DOHH2 (cell line): ENCODE measurements around the gene MACF1.

Experiments
- H3F3A ChIP-seq: fragments of 200-600 bp; sonication (generic), shearing (Covaris generic); 2 replicates; pipeline ENCODE4 v1.6.0; 2016; ENCODE audit warnings: antibody characterized with exemption, mild to moderate bottlenecking; ENCODE audit not compliant: control insufficient read depth, insufficient read depth
- H3K27ac ChIP-seq: fragments of 200-600 bp; sonication (generic); 2 replicates; pipeline ENCODE4 v1.5.1; 2014; ENCODE audit warnings: low read depth, mild to moderate bottlenecking, low read length, moderate library complexity
- H3K27me3 ChIP-seq: fragments of 200-600 bp; sonication (generic); 2 replicates; pipeline ENCODE4 v1.6.1; 2014; ENCODE audit warnings: mild to moderate bottlenecking, low read length, mixed read lengths; ENCODE audit not compliant: control insufficient read depth
- H3K36me3 ChIP-seq: fragments of 200-600 bp; sonication (generic); 2 replicates; pipeline ENCODE4 v1.6.1; 2014; ENCODE audit warnings: mild to moderate bottlenecking, low read length, moderate library complexity, mixed read lengths; ENCODE audit not compliant: control insufficient read depth
- H3K4me1 ChIP-seq: fragments of 200-600 bp; sonication (generic); 2 replicates; pipeline ENCODE4 v1.6.1; 2014; ENCODE audit warnings: mild to moderate bottlenecking, low read length, mixed read lengths; ENCODE audit not compliant: control insufficient read depth
- H3K4me2 ChIP-seq: fragments of 200-600 bp; sonication (generic); 2 replicates; pipeline ENCODE4 v1.6.0; 2014; ENCODE audit warnings: mild to moderate bottlenecking, low read length, moderate library complexity
- H3K4me3 ChIP-seq: fragments of 200-600 bp; sonication (generic); 2 replicates; pipeline ENCODE4 v1.5.1; 2014; ENCODE audit warnings: mild to moderate bottlenecking, low read length, mixed read lengths
- H3K79me2 ChIP-seq: fragments of 200-600 bp; sonication (generic); 2 replicates; pipeline ENCODE4 v1.6.1; 2014; ENCODE audit warnings: mild to moderate bottlenecking, low read length, mixed read lengths; ENCODE audit not compliant: control insufficient read depth
- H3K9me2 ChIP-seq: fragments of 200-600 bp; sonication (generic); replicated peaks from 2 replicates; pipeline ENCODE4 v1.6.1; 2014; ENCODE audit warnings: mild to moderate bottlenecking, low read length, mixed read lengths; ENCODE audit not compliant: control insufficient read depth
- H3K9me3 ChIP-seq: fragments of 200-600 bp; sonication (generic); 2 replicates; pipeline ENCODE4 v1.6.1; 2014; ENCODE audit warnings: antibody characterized with exemption, low read length, mixed read lengths; ENCODE audit not compliant: control insufficient read depth, insufficient read depth
- H4K20me1 ChIP-seq: fragments of 200-600 bp; sonication (generic); 2 replicates; pipeline ENCODE4 v1.6.0; 2014; ENCODE audit warnings: low read depth, mild to moderate bottlenecking, antibody characterized with exemption, low read length, moderate library complexity; ENCODE audit not compliant: control insufficient read depth, insufficient read depth
- EZH2phosphoT487 ChIP-seq: fragments of 200-600 bp; sonication (generic); IDR thresholded peaks from 2 replicates; pipeline ENCODE4 v1.6.1; 2017; ENCODE audit warnings: borderline replicate concordance, mild to moderate bottlenecking, antibody characterized with exemption, low read length, moderate library complexity, mixed read lengths
- TF ChIP-seq, protein P1 (sequence below): fragments of 200-600 bp; sonication (generic); IDR thresholded peaks from one replicate; pipeline ENCODE4 v1.5.1; 2014; ENCODE audit warnings: antibody characterized with exemption, mild to moderate bottlenecking, low read depth, low read length; ENCODE audit not compliant: poor library complexity, severe bottlenecking

Gene MACF1

DNA sequence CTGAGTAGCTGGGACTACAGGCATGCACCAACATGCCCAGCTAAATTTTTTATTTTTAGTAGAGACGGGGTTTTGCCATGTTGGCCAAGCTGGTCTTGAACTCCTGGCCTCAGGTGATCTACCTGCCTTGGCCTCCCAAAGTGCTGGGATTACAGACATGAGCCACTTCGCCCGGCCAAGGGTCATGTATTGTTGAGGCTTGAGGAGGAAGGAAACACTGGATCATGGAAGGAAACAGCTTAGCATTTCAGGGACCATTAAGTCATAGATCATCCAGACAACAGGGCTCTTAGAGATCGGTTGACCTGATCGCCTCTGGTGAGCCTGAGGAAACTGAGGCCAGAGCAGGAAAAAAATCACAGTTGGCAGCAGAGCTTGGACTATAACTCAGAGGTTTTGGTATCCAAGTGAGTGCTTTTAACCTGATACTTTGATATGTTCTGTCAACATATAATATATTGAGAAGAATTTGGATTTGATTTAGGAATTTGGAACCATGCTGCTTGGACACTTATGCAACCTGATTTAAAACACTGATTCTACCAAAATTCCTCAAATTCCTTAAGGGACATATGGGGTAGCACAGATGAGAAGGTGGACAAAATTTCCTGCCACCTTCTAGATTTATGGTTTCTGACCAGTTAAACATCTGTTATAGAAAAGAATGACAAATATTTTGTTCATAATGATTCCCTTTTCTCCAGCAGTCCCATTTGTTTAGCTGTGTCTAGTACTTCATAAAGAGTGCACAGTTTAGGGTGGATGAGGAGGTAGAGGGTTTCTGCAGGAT, 273.8 kb downstream of the MACF1 start:
- no peaks in the 10 kb centered on the region for H3K4me1 ChIP-seq

DNA sequence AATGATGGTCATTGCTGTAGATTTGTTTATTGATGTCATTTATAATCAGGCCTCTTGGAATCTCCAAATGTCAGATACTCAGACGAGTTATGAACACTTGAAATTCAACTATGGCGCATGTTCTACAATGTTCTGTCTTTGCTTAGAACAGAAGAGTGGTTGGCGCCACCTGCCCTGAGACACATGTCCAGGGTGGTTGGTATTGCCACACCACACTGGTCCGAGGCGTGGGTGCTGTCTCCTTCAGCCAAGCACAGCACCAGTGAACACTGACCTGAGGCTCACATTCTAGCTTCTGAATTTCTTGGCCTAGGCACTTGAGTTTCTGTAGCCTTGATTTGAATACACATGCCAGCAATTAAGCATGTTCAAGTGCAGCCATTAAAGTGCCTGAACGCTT, 276.8 kb downstream of the MACF1 start:
- Histone ChIP-seq H3K4me2 (no peak overlapping the region), H3K27me3 (no peaks in the 10 kb centered on the region), H3K9me2 (no peaks in the 10 kb centered on the region), H3F3A (no peaks in the 10 kb centered on the region; the same call in 1 of the 2 replicates), H3K4me1 (no peaks in the 10 kb centered on the region), H3K9me3 (no peaks in the 10 kb centered on the region), H3K4me3 (no peak overlapping the region), H4K20me1 (no peaks in the 10 kb centered on the region), H3K27ac (no peak overlapping the region), H3K36me3 (peaks cover 21% of the 10 kb centered on the region), H3K79me2 (no peaks in the 10 kb centered on the region)
- TF ChIP-seq, protein P1, sequence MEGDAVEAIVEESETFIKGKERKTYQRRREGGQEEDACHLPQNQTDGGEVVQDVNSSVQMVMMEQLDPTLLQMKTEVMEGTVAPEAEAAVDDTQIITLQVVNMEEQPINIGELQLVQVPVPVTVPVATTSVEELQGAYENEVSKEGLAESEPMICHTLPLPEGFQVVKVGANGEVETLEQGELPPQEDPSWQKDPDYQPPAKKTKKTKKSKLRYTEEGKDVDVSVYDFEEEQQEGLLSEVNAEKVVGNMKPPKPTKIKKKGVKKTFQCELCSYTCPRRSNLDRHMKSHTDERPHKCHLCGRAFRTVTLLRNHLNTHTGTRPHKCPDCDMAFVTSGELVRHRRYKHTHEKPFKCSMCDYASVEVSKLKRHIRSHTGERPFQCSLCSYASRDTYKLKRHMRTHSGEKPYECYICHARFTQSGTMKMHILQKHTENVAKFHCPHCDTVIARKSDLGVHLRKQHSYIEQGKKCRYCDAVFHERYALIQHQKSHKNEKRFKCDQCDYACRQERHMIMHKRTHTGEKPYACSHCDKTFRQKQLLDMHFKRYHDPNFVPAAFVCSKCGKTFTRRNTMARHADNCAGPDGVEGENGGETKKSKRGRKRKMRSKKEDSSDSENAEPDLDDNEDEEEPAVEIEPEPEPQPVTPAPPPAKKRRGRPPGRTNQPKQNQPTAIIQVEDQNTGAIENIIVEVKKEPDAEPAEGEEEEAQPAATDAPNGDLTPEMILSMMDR: no peak
- no peak for TF ChIP-seq EZH2phosphoT487

More for the DNA sequence above, 273.8 kb downstream of the MACF1 start:
- Histone ChIP-seq H3F3A (no peaks in the 10 kb centered on the region), H3K27ac (no peak overlapping the region), H4K20me1 (no peaks in the 10 kb centered on the region), H3K9me3 (no peaks in the 10 kb centered on the region), H3K4me2 (no peak overlapping the region), H3K4me3 (no peak overlapping the region), H3K27me3 (no peaks in the 10 kb centered on the region), H3K36me3 (peaks cover 11% of the 10 kb centered on the region), H3K9me2 (no peaks in the 10 kb centered on the region), H3K79me2 (no peaks in the 10 kb centered on the region)
- TF ChIP-seq, protein P1: no peak
- no peak for TF ChIP-seq EZH2phosphoT487

DNA sequence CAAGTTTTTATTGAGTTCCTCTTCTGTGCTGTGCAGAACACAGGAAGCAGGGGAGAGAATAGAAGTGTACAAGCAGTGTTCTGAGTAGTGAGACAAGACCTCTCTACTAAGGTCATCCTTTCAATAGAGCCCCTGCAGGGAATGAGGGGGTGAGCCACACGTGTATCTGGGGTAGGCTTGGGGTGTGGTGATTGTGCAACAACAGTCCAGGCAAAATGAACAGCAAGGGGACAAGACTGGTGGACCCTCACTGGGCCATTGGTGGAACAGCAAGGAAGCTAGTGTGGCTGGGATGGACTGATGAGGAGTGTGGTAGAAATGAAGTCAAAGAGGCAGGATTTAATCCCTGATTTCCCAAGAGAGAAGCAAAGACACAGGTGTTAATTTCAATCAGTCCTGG, 278.8 kb downstream of the MACF1 start:
- Histone ChIP-seq H3K9me2 (no peaks in the 10 kb centered on the region), H3K4me2 (no peak overlapping the region), H3F3A (no peaks in the 10 kb centered on the region; the same call in 1 of the 2 replicates), H3K4me1 (no peaks in the 10 kb centered on the region), H3K36me3 (peaks cover 21% of the 10 kb centered on the region), H4K20me1 (no peaks in the 10 kb centered on the region), H3K27ac (no peak overlapping the region), H3K9me3 (no peaks in the 10 kb centered on the region), H3K4me3 (no peak overlapping the region), H3K27me3 (no peaks in the 10 kb centered on the region), H3K79me2 (no peaks in the 10 kb centered on the region)
- TF ChIP-seq, protein P1: no peak
- no peak for TF ChIP-seq EZH2phosphoT487
